Stimulated activated CD4-positive, alpha-beta T cell treated with anti-CD3 and anti-CD28 coated beads, Interleukin-1b, Interleukin-23, amount 100 ng/mL, for 4 hours (primary cell): ENCODE data around the gene CERS3.
A peak's percentile ranks its signal among the peaks of the same experiment; 100 is the strongest.
"Not testable (repeated sequence)": the region's sequence is repeated elsewhere in the genome, so short reads cannot be mapped to it uniquely, and the experiment has no call there.

ENCODE experiments used
- DNase-seq, 2 donors: peaks; one replicate each; pipeline ENCODE4 v3.0.0-alpha.2; 2020; ENCODE audit warnings: low read depth in 2 of 2

Gene CERS3

GRCh38 chr15:100464888-100465287, 63.9 kb downstream of the CERS3 start:
- no peak for DNase-seq

- no peak for DNase-seq
Measured at GRCh38 chr15:100464256-100464655, 64.5 kb downstream of the CERS3 start.

- no peak for DNase-seq
Measured at GRCh38 chr15:100463515-100463914, 65.2 kb downstream of the CERS3 start.

GRCh38 chr15:100461049-100461448, 67.7 kb downstream of the CERS3 start:
- DNase-seq = no peak

GRCh38 chr15:100457201-100457600, 71.5 kb downstream of the CERS3 start:
- DNase-seq = no peak

GRCh38 chr15:100454148-100454547, 74.6 kb downstream of the CERS3 start:
- no peak for DNase-seq

GRCh38 chr15:100448481-100448880, 80.3 kb downstream of the CERS3 start:
- DNase-seq = no peak

GRCh38 chr15:100441063-100441462, 87.7 kb downstream of the CERS3 start:
- DNase-seq = not testable (repeated sequence)

GRCh38 chr15:100439514-100439913, 89.2 kb downstream of the CERS3 start:
- no peak for DNase-seq

GRCh38 chr15:100438570-100438969, 90.2 kb downstream of the CERS3 start:
- peak; percentile 7 to 17 for DNase-seq

GRCh38 chr15:100437261-100437660, 91.5 kb downstream of the CERS3 start:
- DNase-seq = no peak

GRCh38 chr15:100434561-100434960, 94.2 kb downstream of the CERS3 start:
- no peak for DNase-seq

GRCh38 chr15:100434038-100434437, 94.7 kb downstream of the CERS3 start:
- no peak for DNase-seq

GRCh38 chr15:100433304-100433703, 95.4 kb downstream of the CERS3 start:
- DNase-seq = no peak

GRCh38 chr15:100430411-100430810, 98.3 kb downstream of the CERS3 start:
- no peak for DNase-seq

- no peak for DNase-seq
Measured at GRCh38 chr15:100429116-100429728, 99.5 kb downstream of the CERS3 start.

GRCh38 chr15:100426937-100427336, 101.8 kb downstream of the CERS3 start:
- DNase-seq = no peak

GRCh38 chr15:100405179-100405578, 123.6 kb downstream of the CERS3 start:
- no peak for DNase-seq

- DNase-seq = no peak
Measured at GRCh38 chr15:100400996-100401395, 127.8 kb downstream of the CERS3 start.

GRCh38 chr15:100394736-100395440, 133.9 kb downstream of the CERS3 start:
- no peak for DNase-seq

- DNase-seq = no peak
Measured at GRCh38 chr15:100393008-100393407, 135.7 kb downstream of the CERS3 start.

- no peak for DNase-seq
Measured at GRCh38 chr15:100385300-100386050, 143.3 kb downstream of the CERS3 start.

GRCh38 chr15:100384108-100384410, 144.7 kb downstream of the CERS3 start:
- DNase-seq = no peak
